SKM-1 (cell line): ENCODE data around the gene BCKDHA.
"Not testable (repeated sequence)": the region's sequence is repeated elsewhere in the genome, so short reads cannot be mapped to it uniquely, and the experiment has no call there.

Experiments
- DNase-seq: peaks from one replicate; lab custom pipeline; 2025; ENCODE audit not compliant: unreplicated experiment; lab: John Stamatoyannopoulos, UW

The BCKDHA gene

GRCh38 chr19:41443813-41444455 is 46.3 kb downstream of the BCKDHA start:
- no peak for DNase-seq

- DNase-seq: no peak
These were observed 48.0 kb downstream of the BCKDHA start for GRCh38 chr19:41445575-41445974.

GRCh38 chr19:41447732-41448332 is 50.2 kb downstream of the BCKDHA start:
- DNase-seq: no peak

- peak; percentile 33 for DNase-seq
These were observed 51.7 kb downstream of the BCKDHA start for GRCh38 chr19:41449079-41449864.

GRCh38 chr19:41449865-41450178 is 52.2 kb downstream of the BCKDHA start:
- DNase-seq: no peak

GRCh38 chr19:41452584-41453275 is 55.1 kb downstream of the BCKDHA start:
- no peak for DNase-seq

- no peak for DNase-seq
These were observed 58.3 kb downstream of the BCKDHA start for GRCh38 chr19:41455936-41456335.

- DNase-seq: no peak
These were observed 58.8 kb downstream of the BCKDHA start for GRCh38 chr19:41456342-41456918.

- DNase-seq: no peak
These were observed 59.6 kb downstream of the BCKDHA start for GRCh38 chr19:41457241-41457640.

- DNase-seq: no peak
These were observed 64.9 kb downstream of the BCKDHA start for GRCh38 chr19:41462497-41462896.

- DNase-seq: not testable (repeated sequence)
These were observed 65.9 kb downstream of the BCKDHA start for GRCh38 chr19:41463257-41464256.
